ENCODE results near the gene WDR90. TPM values are rescaled to one million over a fixed set of nuclear protein-coding genes. Genes with fewer than 3 reads are reported as not detected.
A peak's percentile ranks its signal among the peaks of the same experiment; 100 is the strongest.

The WDR90 gene
- total RNA-seq, 2 donors from 2014 or later, result 22.7 to 39.4 TPM

DNA sequence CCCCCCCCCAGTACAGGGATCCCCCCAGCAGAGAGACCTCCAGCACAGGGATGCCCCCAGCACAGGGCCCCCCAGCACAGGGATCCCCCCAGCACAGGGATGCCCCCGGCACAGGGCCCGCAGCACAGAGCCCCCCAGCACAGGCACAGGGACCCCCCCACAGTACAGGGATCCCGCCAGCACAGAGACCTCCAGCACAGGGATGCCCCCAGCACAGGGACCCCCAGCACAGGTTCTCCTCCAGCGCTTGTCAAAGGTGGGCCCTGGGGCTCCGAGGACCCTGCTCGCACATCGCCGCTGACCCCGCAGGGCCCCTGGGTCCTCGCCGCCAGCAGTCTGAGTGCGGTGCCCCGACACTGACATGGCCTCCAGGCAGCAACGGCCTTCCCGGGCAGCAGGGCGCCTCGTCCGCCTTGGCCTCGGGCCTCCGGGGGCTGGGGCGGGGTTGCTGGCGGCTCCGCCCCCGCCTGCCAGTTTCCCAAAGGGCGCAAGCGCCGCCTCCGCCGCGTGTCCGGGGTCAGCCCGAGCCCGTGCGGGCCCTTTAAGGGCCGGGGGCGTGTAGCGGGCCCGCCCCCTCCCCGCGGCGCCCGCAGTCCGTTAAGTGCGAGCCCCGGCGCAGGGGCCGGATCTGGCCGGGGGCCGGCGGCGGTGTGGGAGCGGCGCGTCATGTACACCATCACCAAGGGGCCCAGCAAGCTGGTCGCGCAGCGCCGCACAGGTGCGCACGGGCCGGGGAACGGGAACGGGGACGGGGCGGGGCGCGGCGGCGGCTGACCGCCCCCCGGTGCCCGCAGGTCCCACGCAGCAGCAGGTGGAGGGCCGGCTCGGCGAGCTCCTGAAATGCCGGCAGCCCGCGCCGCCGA lies 7.6 kb upstream of the WDR90 start, which contains the start of gene MCRIP2:
Gene MCRIP2 (plus strand): TSS at position 503 of the 863 bp plus-strand sequence. CDS start 164 bp downstream, at position 667.
- ATAC-seq (ENCODE audit: insufficient number of reproducible peaks, low FRiP score, low read depth) (no peak), DNase-seq (ENCODE audit: low spot score) (no peak)
- no peaks in the 10 kb centered on the region for H3K27me3 ChIP-seq (replicated peaks; ENCODE audit: insufficient read depth)
- peak within 1 kb of the TSS; percentile 88 for H3K4me3 ChIP-seq
- no peaks in the 10 kb centered on the region for H3K9me3 ChIP-seq
- H3K36me3 ChIP-seq, result no peaks in the 10 kb centered on the region
- TF ChIP-seq, protein P1, sequence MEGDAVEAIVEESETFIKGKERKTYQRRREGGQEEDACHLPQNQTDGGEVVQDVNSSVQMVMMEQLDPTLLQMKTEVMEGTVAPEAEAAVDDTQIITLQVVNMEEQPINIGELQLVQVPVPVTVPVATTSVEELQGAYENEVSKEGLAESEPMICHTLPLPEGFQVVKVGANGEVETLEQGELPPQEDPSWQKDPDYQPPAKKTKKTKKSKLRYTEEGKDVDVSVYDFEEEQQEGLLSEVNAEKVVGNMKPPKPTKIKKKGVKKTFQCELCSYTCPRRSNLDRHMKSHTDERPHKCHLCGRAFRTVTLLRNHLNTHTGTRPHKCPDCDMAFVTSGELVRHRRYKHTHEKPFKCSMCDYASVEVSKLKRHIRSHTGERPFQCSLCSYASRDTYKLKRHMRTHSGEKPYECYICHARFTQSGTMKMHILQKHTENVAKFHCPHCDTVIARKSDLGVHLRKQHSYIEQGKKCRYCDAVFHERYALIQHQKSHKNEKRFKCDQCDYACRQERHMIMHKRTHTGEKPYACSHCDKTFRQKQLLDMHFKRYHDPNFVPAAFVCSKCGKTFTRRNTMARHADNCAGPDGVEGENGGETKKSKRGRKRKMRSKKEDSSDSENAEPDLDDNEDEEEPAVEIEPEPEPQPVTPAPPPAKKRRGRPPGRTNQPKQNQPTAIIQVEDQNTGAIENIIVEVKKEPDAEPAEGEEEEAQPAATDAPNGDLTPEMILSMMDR (IDR thresholded peaks at IDR 0.05), result no peak
- peaks cover 10 to 26% of the 10 kb centered on the region in 2 donors for H3K4me1 ChIP-seq (ENCODE audit: control insufficient read depth in 1 of 2, low read depth in 2 of 2)
- peak within 1 kb of the TSS; percentile 52 to 60 for H3K27ac ChIP-seq

DNA sequence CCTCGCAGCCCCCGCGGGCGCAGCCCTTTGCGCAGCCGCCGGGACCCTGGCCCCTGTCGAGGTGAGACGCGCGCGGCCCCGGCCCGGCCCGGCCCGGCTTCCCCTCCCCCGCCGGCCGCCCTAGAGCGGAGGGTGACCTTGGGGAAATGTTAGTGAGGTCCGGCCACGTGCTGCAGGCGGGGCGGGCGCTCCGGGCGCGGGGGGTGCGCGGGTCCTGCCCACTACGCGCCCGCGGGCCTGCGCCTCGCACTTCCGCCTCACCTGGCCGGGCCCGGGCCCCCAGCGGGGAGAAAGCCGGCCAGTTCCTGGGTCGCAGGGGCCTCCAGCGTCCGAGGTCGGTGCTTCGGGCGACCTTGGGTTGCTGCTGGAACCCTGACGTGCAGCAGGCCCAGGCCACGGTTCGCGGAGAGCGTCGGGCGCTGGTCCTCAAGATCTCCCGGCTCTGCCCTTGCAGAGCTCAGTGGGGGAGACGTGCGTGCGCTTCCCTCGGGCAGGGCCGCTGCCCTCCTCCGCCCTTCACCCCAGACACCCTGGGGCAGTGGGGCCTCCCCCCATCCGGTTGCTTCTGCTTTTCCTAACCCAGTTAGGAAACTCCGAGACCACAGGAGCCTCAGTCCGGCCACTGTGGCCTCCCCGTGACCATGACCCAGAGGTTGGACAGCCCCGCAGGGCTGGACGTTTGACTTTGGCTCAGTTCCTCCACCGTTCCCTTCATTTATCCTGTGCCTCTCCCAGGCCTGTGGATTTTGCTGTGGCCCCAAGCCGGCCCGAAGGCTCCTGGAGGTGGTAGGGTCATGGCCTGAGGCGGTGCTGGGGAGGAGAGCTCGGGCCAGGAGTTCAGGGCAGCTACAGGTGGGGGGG lies 6.7 kb upstream of the WDR90 start:
- ATAC-seq (ENCODE audit: insufficient number of reproducible peaks, low FRiP score, low read depth) (no peak), DNase-seq (ENCODE audit: low spot score) (no peak)
- Histone ChIP-seq H3K4me1 (ENCODE audit: control insufficient read depth in 1 of 2, low read depth in 2 of 2) (peaks cover 10 to 27% of the 10 kb centered on the region in 2 donors), H3K27ac (peak overlapping the region; percentile 52 to 60), H3K9me3 (no peaks in the 10 kb centered on the region), H3K4me3 (peak overlapping the region; percentile 88), H3K27me3 (replicated peaks; ENCODE audit: insufficient read depth) (no peaks in the 10 kb centered on the region), H3K36me3 (no peaks in the 10 kb centered on the region)
- TF ChIP-seq, protein P1 (IDR thresholded peaks at IDR 0.05), result no peak

GRCh38 chr16:643050-643368 lies 6.2 kb upstream of the WDR90 start:
- Histone ChIP-seq H3K4me3 (peak overlapping the region; percentile 88), H3K36me3 (no peaks in the 10 kb centered on the region), H3K27ac (peak overlapping the region in 1 of 2 donors; percentile 60), H3K9me3 (no peaks in the 10 kb centered on the region), H3K27me3 (replicated peaks; ENCODE audit: insufficient read depth) (no peaks in the 10 kb centered on the region), H3K4me1 (ENCODE audit: control insufficient read depth in 1 of 2, low read depth in 2 of 2) (peaks cover 13 to 27% of the 10 kb centered on the region in 2 donors)
- TF ChIP-seq, protein P1 (IDR thresholded peaks at IDR 0.05), result no peak
- ATAC-seq (ENCODE audit: insufficient number of reproducible peaks, low FRiP score, low read depth), result no peak
- no peak for DNase-seq (ENCODE audit: low spot score)

- ATAC-seq (ENCODE audit: insufficient number of reproducible peaks, low FRiP score, low read depth), result no peak
- no peak overlapping the region for H3K27ac ChIP-seq
- peaks cover 19 to 32% of the 10 kb centered on the region in 2 donors for H3K4me1 ChIP-seq (ENCODE audit: control insufficient read depth in 1 of 2, low read depth in 2 of 2)
- no peaks in the 10 kb centered on the region for H3K9me3 ChIP-seq
- no peak for DNase-seq (ENCODE audit: low spot score)
- H3K36me3 ChIP-seq, result no peaks in the 10 kb centered on the region
- H3K4me3 ChIP-seq, result no peak overlapping the region
- H3K27me3 ChIP-seq (replicated peaks; ENCODE audit: insufficient read depth), result no peaks in the 10 kb centered on the region
- TF ChIP-seq, protein P1 (IDR thresholded peaks at IDR 0.05), result no peak
Measured at GRCh38 chr16:644556-644955, 4.6 kb upstream of the WDR90 start.
